Measurements from ENCODE around the gene TACSTD2.

DNA sequence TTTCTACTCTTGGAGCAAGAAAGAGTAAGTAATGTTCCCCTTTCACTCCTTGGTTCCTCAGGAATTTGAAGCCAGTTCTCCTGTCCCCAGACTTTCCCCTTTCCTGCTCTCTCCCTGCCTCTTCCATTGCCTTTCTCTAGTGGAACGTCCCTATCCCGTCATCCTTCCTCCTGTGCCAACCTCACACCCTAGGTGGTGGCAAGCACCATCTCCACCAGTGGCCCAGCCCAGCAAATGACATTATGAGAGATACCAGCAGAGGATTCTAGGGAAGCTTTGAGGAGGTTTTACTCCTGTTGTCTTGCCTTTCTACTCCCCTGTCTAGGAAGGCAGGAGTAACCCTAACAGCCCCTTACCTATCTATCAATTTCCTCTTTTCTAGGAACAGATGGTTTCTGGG is 8.1 kb upstream of the TACSTD2 start:
- no peak for TF ChIP-seq POLR2A (IDR thresholded peaks at IDR 0.05)
- TF ChIP-seq, protein P1, sequence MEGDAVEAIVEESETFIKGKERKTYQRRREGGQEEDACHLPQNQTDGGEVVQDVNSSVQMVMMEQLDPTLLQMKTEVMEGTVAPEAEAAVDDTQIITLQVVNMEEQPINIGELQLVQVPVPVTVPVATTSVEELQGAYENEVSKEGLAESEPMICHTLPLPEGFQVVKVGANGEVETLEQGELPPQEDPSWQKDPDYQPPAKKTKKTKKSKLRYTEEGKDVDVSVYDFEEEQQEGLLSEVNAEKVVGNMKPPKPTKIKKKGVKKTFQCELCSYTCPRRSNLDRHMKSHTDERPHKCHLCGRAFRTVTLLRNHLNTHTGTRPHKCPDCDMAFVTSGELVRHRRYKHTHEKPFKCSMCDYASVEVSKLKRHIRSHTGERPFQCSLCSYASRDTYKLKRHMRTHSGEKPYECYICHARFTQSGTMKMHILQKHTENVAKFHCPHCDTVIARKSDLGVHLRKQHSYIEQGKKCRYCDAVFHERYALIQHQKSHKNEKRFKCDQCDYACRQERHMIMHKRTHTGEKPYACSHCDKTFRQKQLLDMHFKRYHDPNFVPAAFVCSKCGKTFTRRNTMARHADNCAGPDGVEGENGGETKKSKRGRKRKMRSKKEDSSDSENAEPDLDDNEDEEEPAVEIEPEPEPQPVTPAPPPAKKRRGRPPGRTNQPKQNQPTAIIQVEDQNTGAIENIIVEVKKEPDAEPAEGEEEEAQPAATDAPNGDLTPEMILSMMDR (IDR thresholded peaks at IDR 0.05), result no peak
